Activated CD4-positive, alpha-beta T cell treated with anti-CD3 and anti-CD28 coated beads, Interleukin-2, amount 10 ng/mL, durations not matched to agents 7 days and 5 days (primary cell): ENCODE results near the gene NUDT3. TPM values are rescaled to one million over a fixed set of nuclear protein-coding genes. Genes with fewer than 3 reads are reported as not detected.

Source experiments
- CTCF ChIA-PET: fragments of 350-600 bp; sonication (Branson Sonifier 250); formaldehyde crosslinking; loops from one replicate; lab custom pipeline; 2021; ENCODE audit warnings: antibody characterized with exemption; lab: Charles Lee
- POLR2A ChIA-PET: fragments of 350-600 bp; sonication (Branson Sonifier 250); formaldehyde crosslinking; loops from one replicate; lab custom pipeline; 2021; ENCODE audit warnings: antibody characterized with exemption; lab: Charles Lee
- DNase-seq: peaks from one replicate; pipeline ENCODE4 v3.0.0-alpha.2; 2020
- H3K27ac Mint-ChIP-seq: one replicate; pipeline ENCODE4 v1.8.0; 2021; ENCODE audit warnings: mild to moderate bottlenecking, moderate library complexity, mixed read lengths
- H3K27me3 Mint-ChIP-seq: one replicate; pipeline ENCODE4 v1.8.0; 2021; ENCODE audit warnings: mixed read lengths
- H3K36me3 Mint-ChIP-seq: one replicate; pipeline ENCODE4 v1.8.0; 2021; ENCODE audit warnings: low read depth, mixed read lengths
- H3K4me1 Mint-ChIP-seq: one replicate; pipeline ENCODE4 v1.8.0; 2021; ENCODE audit warnings: mixed read lengths
- H3K4me3 Mint-ChIP-seq: one replicate; pipeline ENCODE4 v1.8.0; 2021; ENCODE audit warnings: mild to moderate bottlenecking, moderate library complexity, mixed read lengths
- H3K9me3 Mint-ChIP-seq: one replicate; pipeline ENCODE4 v1.8.0; 2021; ENCODE audit warnings: mixed read lengths
- total RNA-seq, 2 experiments: library from RNA; stranded (reverse); gene quantifications; one replicate each; pipeline ENCODE4 v1.2.3, GENCODE V29; 2021

Gene NUDT3
- total RNA-seq, 2 experiments from 2014 or later: 12.4 to 13.3 TPM

- ChIA-PET POLR2A (no interaction called here), CTCF (interaction anchor here (0.7 to 0.9 kb wide), 2 partner anchors 20 to 128 kb away, joined by 3 read pairs; no protein-coding TSS in a partner anchor)
- Mint-ChIP-seq H3K4me3 (no peak overlapping the region), H3K4me1 (peaks cover 36% of the 10 kb centered on the region), H3K36me3 (no peaks in the 10 kb centered on the region), H3K9me3 (no peaks in the 10 kb centered on the region), H3K27me3 (no peaks in the 10 kb centered on the region), H3K27ac (no peak overlapping the region)
- no peak for DNase-seq
These were observed 73.7 kb downstream of the NUDT3 start for GRCh38 chr6:34318499-34319470.

DNA sequence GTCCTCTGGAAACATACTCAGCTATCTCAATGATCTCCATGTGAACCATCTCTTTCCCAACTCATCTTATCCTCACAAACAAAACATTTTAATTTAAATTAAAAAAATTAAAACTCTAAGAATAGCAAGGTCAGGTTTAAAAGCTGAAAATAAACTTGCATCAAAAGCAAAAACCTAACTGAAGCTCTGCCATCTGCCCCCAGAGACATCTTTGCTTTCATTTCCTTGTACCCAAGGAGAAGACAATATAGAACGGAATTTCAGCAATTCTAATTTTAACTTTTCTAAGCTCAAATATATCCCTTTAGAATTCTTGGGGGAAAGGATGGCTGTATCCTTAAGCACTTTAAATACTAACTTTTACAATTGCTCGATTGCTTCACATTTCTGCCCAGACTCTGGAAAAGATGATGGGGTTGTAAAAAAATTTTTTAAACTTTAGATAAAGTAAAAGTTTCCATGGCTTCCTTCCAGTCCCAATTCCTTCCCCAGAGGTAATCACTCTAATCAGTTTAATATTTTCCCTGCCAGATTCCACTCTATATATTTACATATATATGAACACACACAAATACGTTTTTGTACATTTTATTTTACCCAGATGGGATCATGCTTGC lies 74.5 kb downstream of the NUDT3 start:
- no peaks in the 10 kb centered on the region for H3K27me3 Mint-ChIP-seq
- ChIA-PET POLR2A (no interaction called here), CTCF (no interaction called here)
- no peak overlapping the region for H3K4me3 Mint-ChIP-seq
- H3K9me3 Mint-ChIP-seq: no peaks in the 10 kb centered on the region
- no peak for DNase-seq
- no peak overlapping the region for H3K27ac Mint-ChIP-seq
- no peaks in the 10 kb centered on the region for H3K36me3 Mint-ChIP-seq
- peaks cover 36% of the 10 kb centered on the region for H3K4me1 Mint-ChIP-seq

DNA sequence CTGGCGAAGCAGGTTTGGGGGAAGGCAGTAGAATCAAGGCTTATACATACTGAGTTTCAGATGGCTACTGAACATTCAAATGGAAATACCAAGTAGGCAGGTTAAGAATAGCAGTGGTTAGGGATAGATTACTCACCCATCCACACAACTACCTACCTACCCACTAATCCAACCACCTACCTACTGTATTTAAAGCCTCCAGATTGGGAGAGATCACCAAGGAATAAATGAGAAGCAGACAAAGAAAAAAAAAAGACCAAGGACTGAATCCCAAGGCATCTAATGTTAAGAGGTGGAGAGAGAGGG lies 75.3 kb downstream of the NUDT3 start:
- POLR2A ChIA-PET: no interaction called here
- CTCF ChIA-PET: no interaction called here
- no peaks in the 10 kb centered on the region for H3K27me3 Mint-ChIP-seq
- H3K9me3 Mint-ChIP-seq: no peaks in the 10 kb centered on the region
- no peak overlapping the region for H3K4me3 Mint-ChIP-seq
- no peak overlapping the region for H3K27ac Mint-ChIP-seq
- DNase-seq: no peak
- H3K4me1 Mint-ChIP-seq: peaks cover 36% of the 10 kb centered on the region
- H3K36me3 Mint-ChIP-seq: no peaks in the 10 kb centered on the region

- Mint-ChIP-seq H3K4me1 (peaks cover 35% of the 10 kb centered on the region), H3K27ac (peak overlapping the region; percentile 79), H3K27me3 (no peaks in the 10 kb centered on the region), H3K4me3 (no peak overlapping the region), H3K9me3 (no peaks in the 10 kb centered on the region), H3K36me3 (no peaks in the 10 kb centered on the region)
- CTCF ChIA-PET: interaction anchor here (1.5 kb wide), 1 partner anchor 9 kb away, joined by 7 read pairs; no protein-coding TSS in a partner anchor
- DNase-seq: no peak
- POLR2A ChIA-PET: no interaction called here
These were observed 75.9 kb downstream of the NUDT3 start for GRCh38 chr6:34316431-34317171.

DNA sequence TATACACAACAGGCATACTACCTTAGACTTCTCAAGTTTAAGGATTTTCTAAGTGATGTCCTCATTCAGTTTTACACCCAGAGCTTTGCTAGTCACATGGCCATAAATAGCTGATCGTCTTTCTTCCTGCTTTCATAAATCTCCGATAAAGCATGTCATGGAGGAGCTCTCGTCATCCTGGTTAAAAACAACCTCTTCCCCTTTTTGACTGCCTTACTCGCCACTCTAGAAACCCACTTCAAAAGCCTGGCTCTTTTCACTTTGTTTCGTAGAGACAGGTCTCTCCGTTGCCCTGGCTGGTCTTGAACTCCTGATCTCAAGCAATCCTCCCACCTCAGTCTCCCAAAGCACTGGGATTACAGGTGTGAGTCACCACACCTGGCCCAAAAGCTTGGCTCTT lies 76.7 kb downstream of the NUDT3 start:
- H3K9me3 Mint-ChIP-seq: no peaks in the 10 kb centered on the region
- CTCF ChIA-PET: interaction anchor here (1.5 kb wide), 2 partner anchors 10 to 67 kb away, joined by 3 to 7 read pairs; partner anchors contain the start of gene SMIM29
- POLR2A ChIA-PET: interaction anchor here (0.6 kb wide), 1 partner anchor 340 kb away, joined by 3 read pairs; no protein-coding TSS in a partner anchor
- peaks cover 35% of the 10 kb centered on the region for H3K4me1 Mint-ChIP-seq
- H3K27ac Mint-ChIP-seq: peak overlapping the region; percentile 79
- H3K4me3 Mint-ChIP-seq: peak overlapping the region; percentile 39
- peak; percentile 8 for DNase-seq
- no peaks in the 10 kb centered on the region for H3K36me3 Mint-ChIP-seq
- H3K27me3 Mint-ChIP-seq: no peaks in the 10 kb centered on the region

GRCh38 chr6:34315256-34315655 lies 77.2 kb downstream of the NUDT3 start:
- Mint-ChIP-seq H3K4me1 (peaks cover 35% of the 10 kb centered on the region), H3K4me3 (no peak overlapping the region)

DNA sequence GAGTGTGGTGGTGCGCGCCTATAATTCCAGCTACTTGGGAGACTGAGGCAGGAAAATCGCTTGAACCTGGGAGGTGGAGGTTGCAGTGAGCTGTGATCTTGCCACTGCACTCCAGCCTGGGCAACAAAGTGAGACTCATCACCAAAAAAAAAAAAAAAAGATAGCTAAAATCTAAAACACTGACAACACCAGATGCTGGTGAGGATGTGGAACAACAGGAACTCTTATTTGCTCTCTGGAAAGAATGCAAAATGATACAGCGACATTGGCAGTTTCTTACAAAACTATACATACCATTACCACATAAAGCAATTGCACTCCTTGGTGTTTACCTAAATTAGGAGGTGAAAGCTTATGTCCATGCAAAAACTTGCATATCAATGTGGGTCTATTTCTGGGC lies 80.2 kb downstream of the NUDT3 start:
- H3K36me3 Mint-ChIP-seq: no peaks in the 10 kb centered on the region
- no peak overlapping the region for H3K27ac Mint-ChIP-seq
- POLR2A ChIA-PET: no interaction called here
- no peak for DNase-seq
- no peaks in the 10 kb centered on the region for H3K9me3 Mint-ChIP-seq
- peaks cover 25% of the 10 kb centered on the region for H3K4me1 Mint-ChIP-seq
- H3K4me3 Mint-ChIP-seq: no peak overlapping the region
- no peaks in the 10 kb centered on the region for H3K27me3 Mint-ChIP-seq
- CTCF ChIA-PET: no interaction called here

More at GRCh38 chr6:34315256-34315655, 77.2 kb downstream of the NUDT3 start:
- no peaks in the 10 kb centered on the region for H3K27me3 Mint-ChIP-seq
- no peak overlapping the region for H3K27ac Mint-ChIP-seq
- DNase-seq: no peak
- H3K9me3 Mint-ChIP-seq: no peaks in the 10 kb centered on the region
- ChIA-PET POLR2A (interaction anchor here (0.6 to 0.7 kb wide), 2 partner anchors 22 to 340 kb away, joined by 3 read pairs; no protein-coding TSS in a partner anchor), CTCF (interaction anchor here (1.5 kb wide), 1 partner anchor 66 kb away, joined by 3 read pairs; the partner anchor contains the start of gene SMIM29)
- no peaks in the 10 kb centered on the region for H3K36me3 Mint-ChIP-seq

- ChIA-PET POLR2A (no interaction called here), CTCF (no interaction called here)
- no peak for DNase-seq
- H3K27ac Mint-ChIP-seq: no peak overlapping the region
- H3K4me3 Mint-ChIP-seq: no peak overlapping the region
- no peaks in the 10 kb centered on the region for H3K9me3 Mint-ChIP-seq
- H3K27me3 Mint-ChIP-seq: no peaks in the 10 kb centered on the region
- peaks cover 12% of the 10 kb centered on the region for H3K4me1 Mint-ChIP-seq
- no peaks in the 10 kb centered on the region for H3K36me3 Mint-ChIP-seq
These were observed 81.7 kb downstream of the NUDT3 start for GRCh38 chr6:34310817-34311216.

DNA sequence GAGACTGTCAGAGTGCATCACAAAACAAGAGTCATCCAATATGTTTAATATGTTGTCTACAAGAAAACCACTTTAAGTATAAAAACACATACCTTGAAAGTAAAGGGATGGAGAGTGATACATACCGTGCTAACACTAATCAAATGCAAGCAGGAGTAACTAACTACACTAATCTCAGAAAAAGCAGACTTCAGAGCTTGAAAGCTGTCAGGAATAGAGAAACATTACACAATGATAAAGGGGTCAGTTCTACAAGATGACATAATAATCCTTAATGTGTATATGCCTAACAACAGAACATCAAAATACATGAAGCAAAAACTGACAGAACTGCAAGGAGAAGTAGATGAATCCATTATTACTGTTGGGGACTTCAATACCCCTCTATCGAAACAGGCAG lies 84.0 kb downstream of the NUDT3 start:
- H3K27me3 Mint-ChIP-seq: no peaks in the 10 kb centered on the region
- H3K4me3 Mint-ChIP-seq: no peak overlapping the region
- no peaks in the 10 kb centered on the region for H3K36me3 Mint-ChIP-seq
- ChIA-PET POLR2A (no interaction called here), CTCF (no interaction called here)
- H3K4me1 Mint-ChIP-seq: no peaks in the 10 kb centered on the region
- DNase-seq: no peak
- no peaks in the 10 kb centered on the region for H3K9me3 Mint-ChIP-seq
- H3K27ac Mint-ChIP-seq: no peak overlapping the region

- no peak overlapping the region for H3K27ac Mint-ChIP-seq
- no peaks in the 10 kb centered on the region for H3K27me3 Mint-ChIP-seq
- POLR2A ChIA-PET: no interaction called here
- DNase-seq: no peak
- no peaks in the 10 kb centered on the region for H3K4me1 Mint-ChIP-seq
- no peaks in the 10 kb centered on the region for H3K36me3 Mint-ChIP-seq
- CTCF ChIA-PET: interaction anchor here (1.1 to 1.2 kb wide), 3 partner anchors 11 to 110 kb away, joined by 3 read pairs; no protein-coding TSS in a partner anchor
- no peaks in the 10 kb centered on the region for H3K9me3 Mint-ChIP-seq
- H3K4me3 Mint-ChIP-seq: no peak overlapping the region
These were observed 86.3 kb downstream of the NUDT3 start for GRCh38 chr6:34305982-34306708.

GRCh38 chr6:34305497-34305896 lies 87.0 kb downstream of the NUDT3 start:
- Mint-ChIP-seq H3K27me3 (no peaks in the 10 kb centered on the region), H3K36me3 (no peaks in the 10 kb centered on the region), H3K4me1 (no peaks in the 10 kb centered on the region), H3K9me3 (no peaks in the 10 kb centered on the region), H3K27ac (no peak overlapping the region), H3K4me3 (no peak overlapping the region)
- POLR2A ChIA-PET: no interaction called here
- CTCF ChIA-PET: interaction anchor here (1.1 to 1.2 kb wide), 3 partner anchors 10 to 110 kb away, joined by 3 read pairs; no protein-coding TSS in a partner anchor
- DNase-seq: no peak

- POLR2A ChIA-PET: no interaction called here
These were observed 88.3 kb downstream of the NUDT3 start for GRCh38 chr6:34304164-34304563.

More at GRCh38 chr6:34304164-34304563, 88.3 kb downstream of the NUDT3 start:
- Mint-ChIP-seq H3K9me3 (no peaks in the 10 kb centered on the region), H3K36me3 (no peaks in the 10 kb centered on the region), H3K4me1 (no peaks in the 10 kb centered on the region), H3K4me3 (no peak overlapping the region), H3K27ac (no peak overlapping the region), H3K27me3 (no peaks in the 10 kb centered on the region)
- CTCF ChIA-PET: interaction anchor here (0.7 kb wide), 1 partner anchor 14 kb away, joined by 3 read pairs; no protein-coding TSS in a partner anchor
- no peak for DNase-seq
